ENCODE measurements around the gene ACOT7. TPM values are rescaled to one million over a fixed set of nuclear protein-coding genes. Genes with fewer than 3 reads are reported as not detected.

Gene ACOT7
- total RNA-seq, 1 donor from 2014 or later, result 35.1 TPM

GRCh38 chr1:6303397-6304012 is 90.1 kb downstream of the ACOT7 start:
- no peak overlapping the region for H3K27ac Mint-ChIP-seq (ENCODE audit: unreplicated experiment)
- H3K27me3 Mint-ChIP-seq (ENCODE audit: unreplicated experiment), result peaks cover 15% of the 10 kb centered on the region
- peaks cover 21% of the 10 kb centered on the region for H3K36me3 Mint-ChIP-seq (ENCODE audit: low read depth, unreplicated experiment)
- DNase-seq (ENCODE audit: low spot score), result no peak
- H3K4me3 Mint-ChIP-seq (ENCODE audit: unreplicated experiment), result no peak overlapping the region
- no peak for TF ChIP-seq CTCF (IDR thresholded peaks at IDR 0.05; ENCODE audit: unreplicated experiment)
- no peaks in the 10 kb centered on the region for H3K9me3 Mint-ChIP-seq (ENCODE audit: unreplicated experiment)
- no peaks in the 10 kb centered on the region for H3K4me1 Mint-ChIP-seq (ENCODE audit: unreplicated experiment)

- no peak overlapping the region for H3K27ac Mint-ChIP-seq (ENCODE audit: unreplicated experiment)
- peaks cover 12% of the 10 kb centered on the region for H3K36me3 Mint-ChIP-seq (ENCODE audit: low read depth, unreplicated experiment)
- no peak for DNase-seq (ENCODE audit: low spot score)
- no peaks in the 10 kb centered on the region for H3K4me1 Mint-ChIP-seq (ENCODE audit: unreplicated experiment)
- H3K9me3 Mint-ChIP-seq (ENCODE audit: unreplicated experiment), result no peaks in the 10 kb centered on the region
- no peak overlapping the region for H3K4me3 Mint-ChIP-seq (ENCODE audit: unreplicated experiment)
- no peak for TF ChIP-seq CTCF (IDR thresholded peaks at IDR 0.05; ENCODE audit: unreplicated experiment)
- peaks cover 11% of the 10 kb centered on the region for H3K27me3 Mint-ChIP-seq (ENCODE audit: unreplicated experiment)
These were observed 91.0 kb downstream of the ACOT7 start for GRCh38 chr1:6302568-6302967.

- Mint-ChIP-seq H3K4me1 (ENCODE audit: unreplicated experiment) (no peaks in the 10 kb centered on the region), H3K36me3 (ENCODE audit: low read depth, unreplicated experiment) (peaks cover 3% of the 10 kb centered on the region), H3K9me3 (ENCODE audit: unreplicated experiment) (no peaks in the 10 kb centered on the region), H3K27me3 (ENCODE audit: unreplicated experiment) (peaks cover 8% of the 10 kb centered on the region), H3K27ac (ENCODE audit: unreplicated experiment) (no peak overlapping the region), H3K4me3 (ENCODE audit: unreplicated experiment) (no peak overlapping the region)
- no peak for DNase-seq (ENCODE audit: low spot score)
- TF ChIP-seq CTCF (IDR thresholded peaks at IDR 0.05; ENCODE audit: unreplicated experiment), result no peak
These were observed 92.0 kb downstream of the ACOT7 start for GRCh38 chr1:6301526-6301925.

- DNase-seq (ENCODE audit: low spot score), result no peak
- H3K36me3 Mint-ChIP-seq (ENCODE audit: low read depth, unreplicated experiment), result no peaks in the 10 kb centered on the region
These were observed 93.1 kb downstream of the ACOT7 start for GRCh38 chr1:6300342-6301048.

More at GRCh38 chr1:6300342-6301048, 93.1 kb downstream of the ACOT7 start:
- Mint-ChIP-seq H3K4me3 (ENCODE audit: unreplicated experiment) (peak overlapping the region; percentile 7), H3K9me3 (ENCODE audit: unreplicated experiment) (no peaks in the 10 kb centered on the region), H3K4me1 (ENCODE audit: unreplicated experiment) (no peaks in the 10 kb centered on the region), H3K27ac (ENCODE audit: unreplicated experiment) (no peak overlapping the region), H3K27me3 (ENCODE audit: unreplicated experiment) (peaks cover 8% of the 10 kb centered on the region)
- TF ChIP-seq CTCF (IDR thresholded peaks at IDR 0.05; ENCODE audit: unreplicated experiment), result no peak

Data from endothelial cell (in vitro differentiated cells).